ENCODE data around the gene CIP2A. TPM values are rescaled to one million over a fixed set of nuclear protein-coding genes. Genes with fewer than 3 reads are reported as not detected.

CIP2A gene
- total and polyA plus RNA-seq, 2 of the 4 experiments (the other 2 are of a cell fraction) = 8.5 to 27.8 TPM

GRCh38 chr3:108554913-108555571 is 34.2 kb downstream of the CIP2A start:
- POLR2A ChIA-PET (ENCODE audit: unreplicated experiment) = no interaction called here
- no peak overlapping the region for H2AFZ ChIP-seq (replicated peaks; ENCODE audit: low read length, poor library complexity)
- DNase-seq = no peak

More at GRCh38 chr3:108554913-108555571, 34.2 kb downstream of the CIP2A start:
- Histone ChIP-seq H3K27ac (ENCODE audit: insufficient read depth, low read length) (no peak overlapping the region), H3K4me3 (ENCODE audit: insufficient read depth, low read depth, low read length) (no peak overlapping the region), H4K20me1 (ENCODE audit: insufficient read depth, low read length) (no peaks in the 10 kb centered on the region), H3K79me1 (ENCODE audit: low read depth in 1 of 2, low read length in 2 of 2) (no peaks in the 10 kb centered on the region; a peak in 1 of 4 replicates), H2AK9ac (replicated peaks; ENCODE audit: low read depth, low read length, poor library complexity) (no peak overlapping the region), H3K56ac (ENCODE audit: extremely low read depth, insufficient read depth, low read length) (no peak overlapping the region), H3K4ac (ENCODE audit: low read depth, low read length) (no peak overlapping the region), H3K4me1 (ENCODE audit: control insufficient read depth, insufficient read depth, low read length) (peaks cover 4% of the 10 kb centered on the region; the same call in 1 of the 2 replicates), H3K18ac (ENCODE audit: low read depth, low read length) (no peak overlapping the region), H3K36me3 (ENCODE audit: control insufficient read depth, insufficient read depth, low read length) (no peaks in the 10 kb centered on the region; the same call in 1 of the 2 replicates), H3K27me3 (ENCODE audit: control insufficient read depth, insufficient read depth, low read length) (no peaks in the 10 kb centered on the region), H2BK15ac (ENCODE audit: low read depth, low read length) (no peak overlapping the region), H3K9ac (ENCODE audit: low read depth, low read length) (no peak overlapping the region), H2BK5ac (ENCODE audit: low read depth, low read length, poor library complexity, severe bottlenecking) (no peak overlapping the region), H3K23ac (ENCODE audit: low read depth, low read length) (no peak overlapping the region), H3K4me2 (ENCODE audit: low read depth, low read length) (0 out of 2 replicates have a peak overlapping the region, but pooled peaks have one; percentile 17), H2BK20ac (ENCODE audit: low read depth, low read length) (no peak overlapping the region), H4K5ac (ENCODE audit: low read depth, low read length) (no peak overlapping the region; the same call in 1 of the 2 replicates), H3K14ac (replicated peaks; ENCODE audit: low read depth, low read length) (no peak overlapping the region), H2BK120ac (ENCODE audit: low read depth, low read length) (no peak overlapping the region), H3K9me1 (ENCODE audit: insufficient read depth, low read length) (no peaks in the 10 kb centered on the region), H2AK5ac (ENCODE audit: low read depth, low read length) (no peak overlapping the region), H3K9me3 (ENCODE audit: control insufficient read depth, insufficient read depth, low read length) (no peaks in the 10 kb centered on the region), H4K8ac (ENCODE audit: low read depth in 2 of 2, low read length in 2 of 2) (no peak overlapping the region), H4K91ac (ENCODE audit: insufficient read depth, low read depth, low read length) (no peak overlapping the region)
- dilution Hi-C loops (cut with HindIII; ENCODE audit: low sequenced_read_pairs, unreplicated experiment) = no loop called here
- TF ChIP-seq RFX5 (IDR thresholded peaks at IDR 0.05; ENCODE audit: low read depth, low read length) = no peak
- TF ChIP-seq MAFK (IDR thresholded peaks at IDR 0.05; ENCODE audit: low read depth, low read length) = no peak
- no peak for TF ChIP-seq RAD21 (IDR thresholded peaks at IDR 0.05; ENCODE audit: low read length)
- TF ChIP-seq RCOR1 (IDR thresholded peaks at IDR 0.05; ENCODE audit: insufficient replicate concordance, low read length) = no peak
- no peak for TF ChIP-seq POLR2A (IDR thresholded peaks at IDR 0.05; ENCODE audit: low read depth, low read length)
- no peak for TF ChIP-seq BHLHE40 (IDR thresholded peaks at IDR 0.05; ENCODE audit: low read depth, low read length)
- TF ChIP-seq FOS (IDR thresholded peaks at IDR 0.05; ENCODE audit: low read depth, low read length) = no peak
- no peak for TF ChIP-seq MAZ (IDR thresholded peaks at IDR 0.05; ENCODE audit: borderline replicate concordance, low read depth, low read length)
- TF ChIP-seq, protein P1, sequence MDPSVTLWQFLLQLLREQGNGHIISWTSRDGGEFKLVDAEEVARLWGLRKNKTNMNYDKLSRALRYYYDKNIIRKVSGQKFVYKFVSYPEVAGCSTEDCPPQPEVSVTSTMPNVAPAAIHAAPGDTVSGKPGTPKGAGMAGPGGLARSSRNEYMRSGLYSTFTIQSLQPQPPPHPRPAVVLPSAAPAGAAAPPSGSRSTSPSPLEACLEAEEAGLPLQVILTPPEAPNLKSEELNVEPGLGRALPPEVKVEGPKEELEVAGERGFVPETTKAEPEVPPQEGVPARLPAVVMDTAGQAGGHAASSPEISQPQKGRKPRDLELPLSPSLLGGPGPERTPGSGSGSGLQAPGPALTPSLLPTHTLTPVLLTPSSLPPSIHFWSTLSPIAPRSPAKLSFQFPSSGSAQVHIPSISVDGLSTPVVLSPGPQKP (IDR thresholded peaks at IDR 0.05; ENCODE audit: borderline replicate concordance, low read depth, low read length) = no peak
- TF ChIP-seq NFE2L2 (IDR thresholded peaks at IDR 0.05; ENCODE audit: low read depth, low read length) = no peak
- no peak for TF ChIP-seq SMC3 (IDR thresholded peaks at IDR 0.05; ENCODE audit: low read depth, low read length)
- TF ChIP-seq CHD1 (IDR thresholded peaks at IDR 0.05; ENCODE audit: low read depth, low read length) = no peak
- no peak for TF ChIP-seq MXI1 (IDR thresholded peaks at IDR 0.05; ENCODE audit: borderline replicate concordance, low read depth, low read length)
- TF ChIP-seq CEBPB (IDR thresholded peaks at IDR 0.05; ENCODE audit: low read depth, low read length) = no peak
- TF ChIP-seq, protein P2, sequence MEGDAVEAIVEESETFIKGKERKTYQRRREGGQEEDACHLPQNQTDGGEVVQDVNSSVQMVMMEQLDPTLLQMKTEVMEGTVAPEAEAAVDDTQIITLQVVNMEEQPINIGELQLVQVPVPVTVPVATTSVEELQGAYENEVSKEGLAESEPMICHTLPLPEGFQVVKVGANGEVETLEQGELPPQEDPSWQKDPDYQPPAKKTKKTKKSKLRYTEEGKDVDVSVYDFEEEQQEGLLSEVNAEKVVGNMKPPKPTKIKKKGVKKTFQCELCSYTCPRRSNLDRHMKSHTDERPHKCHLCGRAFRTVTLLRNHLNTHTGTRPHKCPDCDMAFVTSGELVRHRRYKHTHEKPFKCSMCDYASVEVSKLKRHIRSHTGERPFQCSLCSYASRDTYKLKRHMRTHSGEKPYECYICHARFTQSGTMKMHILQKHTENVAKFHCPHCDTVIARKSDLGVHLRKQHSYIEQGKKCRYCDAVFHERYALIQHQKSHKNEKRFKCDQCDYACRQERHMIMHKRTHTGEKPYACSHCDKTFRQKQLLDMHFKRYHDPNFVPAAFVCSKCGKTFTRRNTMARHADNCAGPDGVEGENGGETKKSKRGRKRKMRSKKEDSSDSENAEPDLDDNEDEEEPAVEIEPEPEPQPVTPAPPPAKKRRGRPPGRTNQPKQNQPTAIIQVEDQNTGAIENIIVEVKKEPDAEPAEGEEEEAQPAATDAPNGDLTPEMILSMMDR (conservative IDR thresholded peaks at IDR 0.05; ENCODE audit: low read depth, low read length) = no peak
- intact Hi-C loops (cut with micrococcal nuclease) = loop anchor here (5.0 to 10.0 kb wide), 4 partner anchors 390 to 1318 kb away; no protein-coding TSS in a partner anchor
- no CpG with 5 or more reads among the region's 3 CpGs for WGBS, 2 experiments (ENCODE audit: extremely low coverage in 2 of 2, insufficient read length in 1 of 2)
- peak; percentile 21 for ATAC-seq (ENCODE audit: low read depth)
- BruUV-seq (replicated peaks) = no TSS peak
- in situ Hi-C loops (cut with MboI; ENCODE audit: low sequenced_read_pairs) = loop anchor here (5.0 to 10.0 kb wide), 2 partner anchors 63 to 1320 kb away; no protein-coding TSS in a partner anchor
- CTCF ChIA-PET = no interaction called here
